Glutamatergic neuron (in vitro differentiated cells): ENCODE data around the gene DDX23. TPM values are rescaled to one million over a fixed set of nuclear protein-coding genes. Genes with fewer than 3 reads are reported as not detected.
"Not testable (repeated sequence)": the region's sequence is repeated elsewhere in the genome, so short reads cannot be mapped to it uniquely, and the experiment has no call there.

Experiments used
- DNase-seq: peaks from one replicate; pipeline ENCODE4 v3.0.0; 2022
- H3K27ac Mint-ChIP-seq: one replicate; pipeline ENCODE4 v1.8.0; 2020; ENCODE audit warnings: mild to moderate bottlenecking, mixed read lengths, inconsistent platforms; ENCODE audit not compliant: unreplicated experiment
- H3K27me3 Mint-ChIP-seq: one replicate; pipeline ENCODE4 v1.8.0; 2020; ENCODE audit warnings: mild to moderate bottlenecking, moderate library complexity, mixed read lengths, inconsistent platforms; ENCODE audit not compliant: unreplicated experiment
- H3K36me3 Mint-ChIP-seq: one replicate; pipeline ENCODE4 v1.8.0; 2020; ENCODE audit warnings: mild to moderate bottlenecking, mixed read lengths, inconsistent platforms; ENCODE audit not compliant: unreplicated experiment
- H3K4me1 Mint-ChIP-seq: one replicate; pipeline ENCODE4 v1.8.0; 2020; ENCODE audit warnings: mild to moderate bottlenecking, low read depth, mixed read lengths, inconsistent platforms; ENCODE audit not compliant: unreplicated experiment
- H3K4me3 Mint-ChIP-seq: one replicate; pipeline ENCODE4 v1.8.0; 2020; ENCODE audit warnings: mild to moderate bottlenecking, mixed read lengths, inconsistent platforms; ENCODE audit not compliant: unreplicated experiment
- H3K9me3 Mint-ChIP-seq: one replicate; pipeline ENCODE4 v1.8.0; 2020; ENCODE audit warnings: mild to moderate bottlenecking, moderate library complexity, mixed read lengths, inconsistent platforms; ENCODE audit not compliant: unreplicated experiment
- CTCF ChIP-seq: fragments of 200-600 bp; sonication (generic); IDR thresholded peaks from one replicate; pipeline ENCODE4 v1.5.0; 2021; ENCODE audit not compliant: partially characterized antibody, unreplicated experiment
- total RNA-seq: library from RNA; stranded (reverse); fragmentation: NEBNext Ultra II Directional; extraction: Animal tissue kit (Norgen Biotek cat#: 25700); gene quantifications from one replicate; pipeline ENCODE4 v1.2.1, GENCODE V29; 2021; ENCODE audit not compliant: unreplicated experiment

The DDX23 gene
- total RNA-seq, 1 donor from 2014 or later = 65.7 TPM

GRCh38 chr12:48881686-48882314 is 29.8 kb upstream of the DDX23 start:
- Mint-ChIP-seq H3K9me3 (peaks cover 2% of the 10 kb centered on the region), H3K4me3 (no peak overlapping the region), H3K4me1 (peaks cover 16% of the 10 kb centered on the region), H3K36me3 (no peaks in the 10 kb centered on the region), H3K27me3 (peaks cover 2% of the 10 kb centered on the region), H3K27ac (no peak overlapping the region)
- DNase-seq = no peak
- no peak for TF ChIP-seq CTCF

- Mint-ChIP-seq H3K9me3 (peaks cover 2% of the 10 kb centered on the region), H3K27ac (no peak overlapping the region), H3K4me3 (no peak overlapping the region), H3K27me3 (peaks cover 2% of the 10 kb centered on the region), H3K4me1 (peaks cover 16% of the 10 kb centered on the region), H3K36me3 (no peaks in the 10 kb centered on the region)
- no peak for TF ChIP-seq CTCF
- DNase-seq = no peak
Measured at GRCh38 chr12:48880647-48881046, 28.7 kb upstream of the DDX23 start.

GRCh38 chr12:48878548-48878947 is 26.6 kb upstream of the DDX23 start:
- Mint-ChIP-seq H3K27me3 (peaks cover 2% of the 10 kb centered on the region), H3K9me3 (peaks cover 2% of the 10 kb centered on the region), H3K27ac (no peak overlapping the region), H3K36me3 (no peaks in the 10 kb centered on the region), H3K4me3 (no peak overlapping the region), H3K4me1 (peaks cover 14% of the 10 kb centered on the region)
- TF ChIP-seq CTCF = no peak
- no peak for DNase-seq

GRCh38 chr12:48875944-48876515 is 24.1 kb upstream of the DDX23 start:
- H3K27me3 Mint-ChIP-seq = peaks cover 4% of the 10 kb centered on the region
- no peak overlapping the region for H3K4me3 Mint-ChIP-seq
- no peak for DNase-seq
- H3K4me1 Mint-ChIP-seq = no peaks in the 10 kb centered on the region
- H3K9me3 Mint-ChIP-seq = no peaks in the 10 kb centered on the region
- TF ChIP-seq CTCF = no peak
- no peak overlapping the region for H3K27ac Mint-ChIP-seq
- no peaks in the 10 kb centered on the region for H3K36me3 Mint-ChIP-seq

GRCh38 chr12:48873534-48873933 is 21.6 kb upstream of the DDX23 start:
- H3K4me3 Mint-ChIP-seq, H3K9me3 Mint-ChIP-seq, H3K27me3 Mint-ChIP-seq, H3K36me3 Mint-ChIP-seq, H3K4me1 Mint-ChIP-seq, H3K27ac Mint-ChIP-seq, DNase-seq: not testable (repeated sequence)
